Measurements from ENCODE around the gene SH2D1A. TPM values are rescaled to one million over a fixed set of nuclear protein-coding genes. Genes with fewer than 3 reads are reported as not detected.

The SH2D1A gene
- total and polyA plus RNA-seq, 10 donors = 3.8 to 19.5 (median 11.0) TPM

DNA sequence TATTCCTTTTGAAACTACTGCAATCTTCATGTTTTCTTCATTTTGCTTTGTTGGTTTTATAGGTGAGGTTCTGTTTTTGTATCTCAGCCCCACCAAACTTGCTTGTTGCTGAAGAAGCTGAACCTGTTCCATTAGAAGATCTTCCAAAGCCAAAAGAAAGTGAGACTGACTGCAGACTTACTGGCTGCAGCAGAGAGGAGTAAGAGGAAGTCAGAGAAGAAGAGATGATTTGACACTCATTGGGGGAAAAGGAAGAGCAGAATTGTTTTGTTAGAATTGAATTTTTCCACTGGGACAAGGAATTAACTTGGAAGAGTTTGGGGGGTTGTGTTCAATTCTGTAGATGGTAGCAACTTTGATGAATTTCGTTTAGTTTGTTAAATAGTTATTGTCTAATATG, 10.8 kb upstream of the SH2D1A start:
- no peak for DNase-seq
- Histone ChIP-seq H3K4me3 (no peak overlapping the region), H3K4me1 (no peaks in the 10 kb centered on the region), H3K36me3 (no peaks in the 10 kb centered on the region), H3K27ac (no peak overlapping the region), H3K27me3 (replicated peaks in 1 of 7) (no peaks in the 10 kb centered on the region), H3K9me3 (no peaks in the 10 kb centered on the region)
- intact Hi-C loops (cut with DNase I; ENCODE audit: low total_unique reads) = no loop called here
- 26 to 79% (median 63%) methylated on average over 1 of the region's 1 CpG for WGBS, 5 donors
- TF ChIP-seq, protein P1, sequence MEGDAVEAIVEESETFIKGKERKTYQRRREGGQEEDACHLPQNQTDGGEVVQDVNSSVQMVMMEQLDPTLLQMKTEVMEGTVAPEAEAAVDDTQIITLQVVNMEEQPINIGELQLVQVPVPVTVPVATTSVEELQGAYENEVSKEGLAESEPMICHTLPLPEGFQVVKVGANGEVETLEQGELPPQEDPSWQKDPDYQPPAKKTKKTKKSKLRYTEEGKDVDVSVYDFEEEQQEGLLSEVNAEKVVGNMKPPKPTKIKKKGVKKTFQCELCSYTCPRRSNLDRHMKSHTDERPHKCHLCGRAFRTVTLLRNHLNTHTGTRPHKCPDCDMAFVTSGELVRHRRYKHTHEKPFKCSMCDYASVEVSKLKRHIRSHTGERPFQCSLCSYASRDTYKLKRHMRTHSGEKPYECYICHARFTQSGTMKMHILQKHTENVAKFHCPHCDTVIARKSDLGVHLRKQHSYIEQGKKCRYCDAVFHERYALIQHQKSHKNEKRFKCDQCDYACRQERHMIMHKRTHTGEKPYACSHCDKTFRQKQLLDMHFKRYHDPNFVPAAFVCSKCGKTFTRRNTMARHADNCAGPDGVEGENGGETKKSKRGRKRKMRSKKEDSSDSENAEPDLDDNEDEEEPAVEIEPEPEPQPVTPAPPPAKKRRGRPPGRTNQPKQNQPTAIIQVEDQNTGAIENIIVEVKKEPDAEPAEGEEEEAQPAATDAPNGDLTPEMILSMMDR (IDR thresholded peaks at IDR 0.05 in 8 of 11, conservative IDR thresholded peaks at IDR 0.05 in 3 of 11) = no peak
- TF ChIP-seq POLR2A (IDR thresholded peaks at IDR 0.05) (no peak), POLR2AphosphoS5 (IDR thresholded peaks at IDR 0.05) (no peak)

DNA sequence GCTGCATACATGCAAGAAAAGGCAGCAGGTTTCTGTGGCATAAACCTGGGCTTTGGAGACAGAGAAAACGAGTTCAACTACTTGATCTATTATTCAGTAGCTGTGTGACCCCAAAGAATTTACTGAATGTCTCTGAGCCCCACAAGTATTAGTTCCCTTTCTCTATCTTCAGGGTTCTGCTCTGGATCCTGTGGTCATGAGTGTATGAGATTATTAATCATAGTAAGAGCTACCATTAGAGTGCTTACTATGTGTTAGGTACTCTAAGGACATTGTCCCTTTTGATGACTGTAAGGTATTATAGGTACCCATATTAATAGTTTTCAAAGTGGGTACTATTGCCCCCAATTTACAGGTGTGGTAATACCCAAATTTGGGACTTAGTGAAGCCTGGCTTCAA, 8.4 kb upstream of the SH2D1A start:
- no peaks in the 10 kb centered on the region for H3K27me3 ChIP-seq (replicated peaks in 1 of 7)
- H3K4me3 ChIP-seq = no peak overlapping the region
- DNase-seq = no peak
- intact Hi-C loops (cut with DNase I; ENCODE audit: low total_unique reads) = no loop called here
- H3K36me3 ChIP-seq = no peaks in the 10 kb centered on the region
- 18 to 63% (median 57%) methylated on average over 1 of the region's 1 CpG for WGBS, 5 donors
- TF ChIP-seq POLR2AphosphoS5 (IDR thresholded peaks at IDR 0.05) (no peak), POLR2A (IDR thresholded peaks at IDR 0.05) (no peak)
- TF ChIP-seq, protein P1 (IDR thresholded peaks at IDR 0.05 in 8 of 11, conservative IDR thresholded peaks at IDR 0.05 in 3 of 11) = no peak
- no peaks in the 10 kb centered on the region for H3K4me1 ChIP-seq
- H3K9me3 ChIP-seq = no peaks in the 10 kb centered on the region
- no peak overlapping the region for H3K27ac ChIP-seq

DNA sequence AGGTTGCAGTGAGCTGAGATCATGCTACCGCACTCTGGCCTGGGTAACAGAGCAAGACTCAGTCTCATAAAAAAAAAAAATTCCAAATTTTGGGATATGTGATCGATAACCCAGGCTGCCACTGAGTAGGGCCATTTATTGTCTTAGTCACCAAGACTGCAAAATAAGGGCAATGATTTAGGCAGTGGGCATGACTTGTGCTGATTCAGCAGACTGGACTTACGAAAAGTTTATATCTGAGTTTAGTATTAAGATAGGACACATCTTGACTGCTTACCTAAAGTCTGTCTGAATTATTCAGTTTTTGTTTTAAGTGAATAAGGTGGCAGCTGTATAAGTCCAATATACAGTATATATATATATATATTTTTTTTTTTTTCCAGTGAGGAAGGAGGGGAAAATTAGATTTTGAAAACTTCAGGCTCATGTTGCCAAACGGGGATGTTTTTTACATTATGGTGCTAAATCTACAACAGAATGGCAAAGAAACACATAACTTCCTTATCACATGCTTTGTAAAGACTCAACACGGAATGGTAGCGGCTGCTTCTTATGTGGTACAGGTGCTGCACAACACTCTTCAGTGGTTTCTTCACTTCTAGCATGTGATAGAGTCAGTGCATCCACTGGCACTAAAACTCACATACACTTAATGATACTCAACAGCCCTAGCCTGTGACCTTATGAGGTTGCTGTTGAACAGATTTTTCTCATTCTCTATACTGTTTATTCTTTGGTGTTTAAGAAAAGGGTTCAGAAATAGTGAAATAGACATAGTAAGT, 7.4 kb upstream of the SH2D1A start:
- H3K9me3 ChIP-seq = no peaks in the 10 kb centered on the region
- TF ChIP-seq POLR2AphosphoS5 (IDR thresholded peaks at IDR 0.05) (no peak), POLR2A (IDR thresholded peaks at IDR 0.05) (no peak)
- WGBS, 5 donors = 69 to 79% (median 78%) methylated on average over 5 to 6 of the region's 6 CpGs
- DNase-seq = no peak
- H3K27ac ChIP-seq = peak overlapping the region in 1 of 8 donors; percentile 23
- no peaks in the 10 kb centered on the region for H3K4me1 ChIP-seq
- H3K36me3 ChIP-seq = no peaks in the 10 kb centered on the region
- H3K27me3 ChIP-seq (replicated peaks in 1 of 7) = no peaks in the 10 kb centered on the region
- no peak overlapping the region for H3K4me3 ChIP-seq
- intact Hi-C loops (cut with DNase I; ENCODE audit: low total_unique reads) = no loop called here

DNA sequence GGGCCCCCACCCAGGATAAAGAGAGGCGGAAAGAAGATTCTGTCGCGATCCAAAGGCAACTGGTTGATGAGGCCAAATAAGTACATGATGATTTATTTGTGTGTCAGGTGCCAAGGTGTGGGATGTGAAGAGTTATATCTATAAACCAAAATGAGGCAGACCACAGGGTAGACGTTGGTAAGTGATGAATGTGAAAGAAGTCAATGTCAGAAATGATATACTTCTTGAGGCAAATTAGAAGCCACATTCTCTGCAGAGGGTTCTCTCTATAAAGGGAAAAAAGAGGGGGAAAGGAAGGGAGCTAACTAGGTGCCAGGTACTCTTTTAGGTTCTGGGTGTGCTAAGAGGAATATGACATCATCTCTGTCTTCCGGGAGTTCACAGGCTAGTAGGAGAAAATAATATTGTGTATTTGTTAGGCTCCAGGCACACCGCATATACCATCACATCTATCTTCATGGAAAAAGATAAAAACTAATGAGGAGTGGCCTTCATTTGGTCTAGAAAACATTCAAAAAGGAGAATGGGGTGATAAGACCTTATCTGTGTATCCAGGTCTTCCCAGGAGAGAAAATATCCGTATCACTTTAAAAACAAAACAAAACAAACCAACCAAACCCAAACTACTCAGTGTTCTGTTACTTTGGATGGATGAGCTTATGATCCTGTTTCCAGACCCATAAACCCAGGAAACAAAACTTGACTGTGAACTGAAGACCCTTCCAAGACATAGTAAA, 4.8 kb upstream of the SH2D1A start:
- Histone ChIP-seq H3K27me3 (replicated peaks in 1 of 7) (no peaks in the 10 kb centered on the region), H3K27ac (peak overlapping the region in 6 of 8 donors; percentile 5 to 74 (median 56)), H3K4me3 (no peak overlapping the region), H3K9me3 (no peaks in the 10 kb centered on the region), H3K36me3 (no peaks in the 10 kb centered on the region), H3K4me1 (no peaks in the 10 kb centered on the region)
- DNase-seq = no peak
- TF ChIP-seq POLR2AphosphoS5 (IDR thresholded peaks at IDR 0.05) (no peak), POLR2A (IDR thresholded peaks at IDR 0.05) (no peak)
- WGBS, 5 donors = 47 to 69% (median 59%) methylated on average over 7 of the region's 7 CpGs
- intact Hi-C loops (cut with DNase I; ENCODE audit: low total_unique reads) = no loop called here

All from spleen (tissue), 11 donors.